Prostate gland (tissue), 2 donors: ENCODE results near the gene NSMCE1. TPM values are rescaled to one million over a fixed set of nuclear protein-coding genes. Genes with fewer than 3 reads are reported as not detected.

Source experiments
- DNase-seq: peaks from one replicate; pipeline ENCODE4 v3.0.0-alpha.2; 2019; ENCODE audit warnings: low spot score
- H3K27ac ChIP-seq, 2 donors: fragments of 200-600 bp; sonication (generic); 2 replicates each; pipeline ENCODE4 v1.5.1; 2017 to 2019
- H3K27me3 ChIP-seq: fragments of 200-600 bp; sonication (generic); replicated peaks from 2 replicates; pipeline ENCODE4 v1.5.1; 2019; ENCODE audit not compliant: insufficient read depth
- H3K36me3 ChIP-seq, 2 donors: fragments of 200-600 bp; sonication (generic); 1 replicate in 1 of 2; 2 replicates in 1 of 2; pipeline versions ENCODE4 v1.5.1 to v1.8.1; 2017 to 2019
- H3K4me1 ChIP-seq: fragments of 200-600 bp; sonication (generic); replicated peaks from 2 replicates; pipeline ENCODE4 v1.5.1; 2019
- H3K4me3 ChIP-seq, 2 donors: fragments of 200-600 bp; sonication (generic); 2 replicates each; pipeline ENCODE4 v1.5.1; 2017 to 2019
- H3K9me3 ChIP-seq: fragments of 200-600 bp; sonication (generic); 2 replicates; pipeline ENCODE4 v1.5.1; 2017
- CTCF ChIP-seq, 4 experiments: fragments of 200-600 bp in 2 of 4; fragments of 450-650 bp in 2 of 4; sonication (generic) in 2 of 4; IDR thresholded peaks; 1 replicate in 3 of 4; 2 replicates in 1 of 4; pipeline ENCODE4 v1.5.1; 2016 to 2019; ENCODE audit warnings: antibody characterized with exemption in 4 of 4, mild to moderate bottlenecking in 2 of 4, moderate library complexity in 2 of 4
- POLR2A ChIP-seq: fragments of 450-650 bp; IDR thresholded peaks from one replicate; pipeline ENCODE4 v1.6.1; 2016; ENCODE audit warnings: antibody characterized with exemption, mild to moderate bottlenecking
- POLR2AphosphoS5 ChIP-seq: sonication (generic); formaldehyde crosslinking; IDR thresholded peaks from one replicate; pipeline ENCODE4 v1.6.1; 2017; ENCODE audit warnings: antibody characterized with exemption
- WGBS: methylation state at CpG from one replicate; pipeline ENCODE4 v1.1.5; 2018; 5-methylcytosine and 5-hydroxymethylcytosine counted together
- intact Hi-C: fragments of 100-400 bp; cut with DNase I; formaldehyde crosslinking; loops from one replicate; pipeline ENCODE4 v1.14.2; 2022
- total RNA-seq, 2 donors: library from RNA; depleted of rRNA; stranded (reverse); fragments of >200 nt; gene quantifications; one replicate each; pipeline ENCODE4 v1.1.0, GENCODE V29; 2016

Gene NSMCE1
- total RNA-seq, 2 donors from 2014 or later = 55.4 to 71.7 TPM

GRCh38 chr16:27246439-27246838 lies 22.1 kb downstream of the NSMCE1 start:
- H3K9me3 ChIP-seq = no peaks in the 10 kb centered on the region
- no peaks in the 10 kb centered on the region for H3K36me3 ChIP-seq
- no peaks in the 10 kb centered on the region for H3K27me3 ChIP-seq
- 65% methylated on average over 4 of the region's 4 CpGs for WGBS
- peaks cover 4% of the 10 kb centered on the region for H3K4me1 ChIP-seq
- intact Hi-C loops = no loop called here
- H3K27ac ChIP-seq = no peak overlapping the region
- no peak for DNase-seq
- TF ChIP-seq POLR2AphosphoS5 (no peak), CTCF (IDR thresholded peaks at IDR 0.05) (no peak), POLR2A (no peak)
- no peak overlapping the region for H3K4me3 ChIP-seq

GRCh38 chr16:27245276-27246172 lies 23.0 kb downstream of the NSMCE1 start:
- H3K4me3 ChIP-seq = no peak overlapping the region
- peaks cover 4% of the 10 kb centered on the region for H3K4me1 ChIP-seq
- 68% methylated on average over 19 of the region's 19 CpGs for WGBS
- no peaks in the 10 kb centered on the region for H3K9me3 ChIP-seq
- H3K36me3 ChIP-seq = no peaks in the 10 kb centered on the region
- intact Hi-C loops = no loop called here
- H3K27ac ChIP-seq = peak overlapping the region; percentile 41 to 62
- DNase-seq = no peak
- TF ChIP-seq POLR2AphosphoS5 (peak; percentile 38), CTCF (IDR thresholded peaks at IDR 0.05) (no peak)
- H3K27me3 ChIP-seq = no peaks in the 10 kb centered on the region

- 92% methylated on average over 7 of the region's 7 CpGs for WGBS
- intact Hi-C loops = loop anchor here (5.0 kb wide), 2 partner anchors 73 to 88 kb away; no protein-coding TSS in a partner anchor
- peaks cover 4% of the 10 kb centered on the region for H3K4me1 ChIP-seq
- H3K27ac ChIP-seq = peak overlapping the region; percentile 19 to 62
- no peaks in the 10 kb centered on the region for H3K9me3 ChIP-seq
- H3K27me3 ChIP-seq = no peaks in the 10 kb centered on the region
- no peaks in the 10 kb centered on the region for H3K36me3 ChIP-seq
- TF ChIP-seq POLR2AphosphoS5 (no peak), POLR2A (no peak), CTCF (IDR thresholded peaks at IDR 0.05) (no peak)
- H3K4me3 ChIP-seq = no peak overlapping the region
- no peak for DNase-seq
Observed at GRCh38 chr16:27244363-27244755, 24.2 kb downstream of the NSMCE1 start.

- H3K36me3 ChIP-seq = no peaks in the 10 kb centered on the region
- peak overlapping the region; percentile 55 to 62 for H3K27ac ChIP-seq
- no peak for DNase-seq
- no peak for TF ChIP-seq POLR2A
- TF ChIP-seq POLR2AphosphoS5 = no peak
- TF ChIP-seq CTCF (IDR thresholded peaks at IDR 0.05) = no peak
- WGBS = 91% methylated on average over 11 of the region's 11 CpGs
- peaks cover 4% of the 10 kb centered on the region for H3K4me1 ChIP-seq
- intact Hi-C loops = loop anchor here (5.0 kb wide), 2 partner anchors 73 to 88 kb away; no protein-coding TSS in a partner anchor
- no peak overlapping the region for H3K4me3 ChIP-seq
- no peaks in the 10 kb centered on the region for H3K27me3 ChIP-seq
- no peaks in the 10 kb centered on the region for H3K9me3 ChIP-seq
Observed at GRCh38 chr16:27243725-27244362, 24.7 kb downstream of the NSMCE1 start.
